HFFc6 (cell line): ENCODE results near the gene C10orf95. TPM values are rescaled to one million over a fixed set of nuclear protein-coding genes. Genes with fewer than 3 reads are reported as not detected.
"Not testable (repeated sequence)": the region's sequence is repeated elsewhere in the genome, so short reads cannot be mapped to it uniquely, and the experiment has no call there.

Experiments used
- DNase-seq: peaks from one replicate; pipeline ENCODE4 v3.0.0-alpha.2; 2018
- H3K27ac Mint-ChIP-seq: 2 replicates; pipeline ENCODE4 v1.8.0; 2020; ENCODE audit warnings: mild to moderate bottlenecking, mixed read lengths
- H3K27me3 Mint-ChIP-seq: 2 replicates; pipeline ENCODE4 v1.8.0; 2021; ENCODE audit warnings: mild to moderate bottlenecking, moderate library complexity, mixed read lengths; ENCODE audit not compliant: insufficient read depth
- H3K36me3 Mint-ChIP-seq: 2 replicates; pipeline ENCODE4 v1.8.0; 2021; ENCODE audit warnings: low read depth, mixed read lengths
- H3K4me1 Mint-ChIP-seq: 2 replicates; pipeline ENCODE4 v1.8.0; 2020; ENCODE audit warnings: low read depth, mixed read lengths
- H3K4me3 Mint-ChIP-seq: 2 replicates; pipeline ENCODE4 v1.8.0; 2020; ENCODE audit warnings: mild to moderate bottlenecking, moderate library complexity, mixed read lengths
- H3K9me3 Mint-ChIP-seq: 2 replicates; pipeline ENCODE4 v1.8.0; 2020; ENCODE audit warnings: mild to moderate bottlenecking, mixed read lengths
- CTCF ChIP-seq: fragments of 200-600 bp; sonication (generic); IDR thresholded peaks from 2 replicates; pipeline ENCODE4 v1.5.0; 2021; ENCODE audit warnings: antibody characterized with exemption, mild to moderate bottlenecking
- total RNA-seq, 6 experiments: library from RNA; stranded (reverse); fragmentation: NEBNext Ultra II Directional; extraction: Animal tissue kit (Norgen Biotek cat#: 25700); gene quantifications; 2 replicates in 1 of 6; 3 replicates in 5 of 6; pipeline ENCODE4 v1.2.3, GENCODE V29; 2021

Gene C10orf95
- total RNA-seq, 6 experiments from 2014 or later: 0.12 TPM; not detected in 5

- H3K36me3 Mint-ChIP-seq: peaks cover 5% of the 10 kb centered on the region; the same call in 1 of the 2 replicates
- no peaks in the 10 kb centered on the region for H3K9me3 Mint-ChIP-seq
- no peak for DNase-seq
- H3K4me1 Mint-ChIP-seq: peaks cover 58% of the 10 kb centered on the region
- no peak for TF ChIP-seq CTCF
- no peak overlapping the region for H3K27ac Mint-ChIP-seq
- H3K27me3 Mint-ChIP-seq: peaks cover 11% of the 10 kb centered on the region
- no peak overlapping the region for H3K4me3 Mint-ChIP-seq
These were observed 6.3 kb upstream of the C10orf95 start for GRCh38 chr10:102457591-102458150.

- Mint-ChIP-seq H3K27me3 (peaks cover 11% of the 10 kb centered on the region), H3K9me3 (no peaks in the 10 kb centered on the region), H3K4me1 (peaks cover 51% of the 10 kb centered on the region), H3K27ac (peak overlapping the region; percentile 77), H3K4me3 (no peak overlapping the region), H3K36me3 (peaks cover 5% of the 10 kb centered on the region; the same call in 1 of the 2 replicates)
- no peak for TF ChIP-seq CTCF
- peak; percentile 67 for DNase-seq
These were observed 4.6 kb upstream of the C10orf95 start for GRCh38 chr10:102455893-102456471.

GRCh38 chr10:102454662-102455487, 3.5 kb upstream of the C10orf95 start:
- Mint-ChIP-seq H3K27ac (peak overlapping the region; percentile 83), H3K4me1 (peaks cover 50% of the 10 kb centered on the region), H3K27me3 (peaks cover 11% of the 10 kb centered on the region)
- not testable (repeated sequence) for H3K4me3 Mint-ChIP-seq, H3K9me3 Mint-ChIP-seq, DNase-seq, H3K36me3 Mint-ChIP-seq

GRCh38 chr10:102453502-102453901, 2.2 kb upstream of the C10orf95 start:
- no peak overlapping the region; the same call in 1 of the 2 replicates for H3K4me3 Mint-ChIP-seq
- no peak for DNase-seq
- H3K27me3 Mint-ChIP-seq: peaks cover 8% of the 10 kb centered on the region
- peaks cover 5% of the 10 kb centered on the region; the same call in 1 of the 2 replicates for H3K36me3 Mint-ChIP-seq
- peak overlapping the region; percentile 83 for H3K27ac Mint-ChIP-seq
- TF ChIP-seq CTCF: no peak
- H3K9me3 Mint-ChIP-seq: no peaks in the 10 kb centered on the region
- H3K4me1 Mint-ChIP-seq: peaks cover 58% of the 10 kb centered on the region

- H3K4me1 Mint-ChIP-seq: peaks cover 58% of the 10 kb centered on the region
- TF ChIP-seq CTCF: no peak
These were observed 1.5 kb upstream of the C10orf95 start for GRCh38 chr10:102452672-102453340.

More at GRCh38 chr10:102452672-102453340, 1.5 kb upstream of the C10orf95 start:
- H3K27ac Mint-ChIP-seq: peak overlapping the region; percentile 83
- no peaks in the 10 kb centered on the region for H3K9me3 Mint-ChIP-seq
- peaks cover 5% of the 10 kb centered on the region; the same call in 1 of the 2 replicates for H3K36me3 Mint-ChIP-seq
- H3K4me3 Mint-ChIP-seq: peak overlapping the region; percentile 44
- peaks cover 7% of the 10 kb centered on the region for H3K27me3 Mint-ChIP-seq
- peak; percentile 81 for DNase-seq
